HG02981 (cell line): ENCODE results near the gene KLRD1.
"Not testable (repeated sequence)": the region's sequence is repeated elsewhere in the genome, so short reads cannot be mapped to it uniquely, and the experiment has no call there.

ENCODE experiments used
- ATAC-seq: cut with Tn5 transposase; IDR thresholded peaks from one replicate; pipeline ENCODE4 v1.9.1; 2021; ENCODE audit warnings: mild to moderate bottlenecking, moderate library complexity; ENCODE audit not compliant: unreplicated experiment

KLRD1 gene

GRCh38 chr12:10368206-10369171 is 60.8 kb downstream of the KLRD1 start:
- no peak for ATAC-seq

GRCh38 chr12:10369557-10370415 is 62.1 kb downstream of the KLRD1 start:
- ATAC-seq: no peak

- ATAC-seq: not testable (repeated sequence)
These were observed 64.3 kb downstream of the KLRD1 start for GRCh38 chr12:10371893-10372535.

GRCh38 chr12:10372559-10372958 is 64.9 kb downstream of the KLRD1 start:
- ATAC-seq: no peak

- ATAC-seq: no peak
These were observed 67.0 kb downstream of the KLRD1 start for GRCh38 chr12:10374624-10375018.

- not testable (repeated sequence) for ATAC-seq
These were observed 71.1 kb downstream of the KLRD1 start for GRCh38 chr12:10378737-10379136.
